Osteoblast (primary cell): ENCODE measurements around the gene KL. TPM values are rescaled to one million over a fixed set of nuclear protein-coding genes. Genes with fewer than 3 reads are reported as not detected.

Experiments used
- DNase-seq: peaks from one replicate; pipeline ENCODE4 v3.0.0; 2011; ENCODE audit warnings: low spot score, mixed read lengths; ENCODE audit not compliant: insufficient read length; ENCODE audit errors: missing footprints
- H2AFZ ChIP-seq: 2 replicates; pipeline ENCODE4 v1.6.0; 2011; ENCODE audit warnings: mild to moderate bottlenecking, low read length
- H3K27ac ChIP-seq: 2 replicates; pipeline ENCODE4 v1.5.1; 2011; ENCODE audit warnings: mild to moderate bottlenecking, low read depth, low read length, moderate library complexity
- H3K27me3 ChIP-seq: 2 replicates; pipeline ENCODE4 v1.6.0; 2012; ENCODE audit warnings: mild to moderate bottlenecking, control low read depth, inconsistent platforms, low read length, moderate library complexity; ENCODE audit not compliant: insufficient read depth
- H3K36me3 ChIP-seq: 2 replicates; pipeline ENCODE4 v1.5.1; 2011; ENCODE audit warnings: mild to moderate bottlenecking, low read length, control low read depth, moderate library complexity; ENCODE audit not compliant: insufficient read depth
- H3K4me1 ChIP-seq: 2 replicates; pipeline ENCODE4 v1.5.1; 2011; ENCODE audit warnings: mild to moderate bottlenecking, low read length, control low read depth, moderate library complexity; ENCODE audit not compliant: insufficient read depth
- H3K4me2 ChIP-seq: 2 replicates; pipeline ENCODE4 v1.6.0; 2011; ENCODE audit warnings: mild to moderate bottlenecking, low read length; ENCODE audit not compliant: insufficient read depth
- H3K4me3 ChIP-seq: fragments of 200-600 bp; sonication (generic); 3 replicates; pipeline ENCODE4 v1.5.1; 2012; ENCODE audit warnings: mild to moderate bottlenecking, low read length, inconsistent platforms; ENCODE audit not compliant: insufficient read depth
- H3K79me2 ChIP-seq: 2 replicates; pipeline ENCODE4 v1.6.0; 2012; ENCODE audit warnings: mild to moderate bottlenecking, low read length, control low read depth, inconsistent platforms; ENCODE audit not compliant: insufficient read depth
- H3K9me3 ChIP-seq: 2 replicates; pipeline ENCODE4 v1.5.1; 2011; ENCODE audit warnings: low read depth, low read length, control low read depth
- H4K20me1 ChIP-seq: 2 replicates; pipeline ENCODE4 v1.6.0; 2012; ENCODE audit warnings: mild to moderate bottlenecking, low read length, control low read depth; ENCODE audit not compliant: insufficient read depth
- total RNA-seq: library from RNA; depleted of rRNA; stranded (reverse); fragments of >200 nt; gene quantifications from 2 replicates; pipeline ENCODE4 v1.2.3, GENCODE V29; 2012
- TF ChIP-seq, protein P1 (sequence below): IDR thresholded peaks from 2 replicates; pipeline ENCODE4 v1.5.1; 2011; ENCODE audit warnings: mild to moderate bottlenecking, low read depth, low read length, moderate library complexity; ENCODE audit errors: extremely low read depth

Gene KL
- total RNA-seq, 1 donor = not detected

DNA sequence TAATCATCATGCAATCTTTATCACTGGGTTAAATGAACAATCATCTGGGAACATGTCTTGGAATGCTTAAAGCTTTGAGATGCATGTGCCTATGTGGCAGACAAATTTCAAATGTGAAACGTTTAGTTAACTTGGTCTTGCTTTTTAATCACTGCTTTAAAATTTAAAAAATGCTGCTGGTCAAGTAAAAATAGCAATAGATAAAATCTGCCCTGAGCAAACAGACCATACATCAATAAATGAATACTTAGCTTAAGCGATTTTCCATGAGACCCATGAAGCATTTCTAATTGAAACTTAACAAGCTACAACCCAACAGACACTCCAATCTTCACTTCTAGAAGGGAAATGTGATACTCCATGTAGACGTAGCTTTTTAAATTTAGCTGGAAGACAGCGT lies 1.9 kb upstream of the KL start:
- H3K4me3 ChIP-seq = no peak overlapping the region

DNA sequence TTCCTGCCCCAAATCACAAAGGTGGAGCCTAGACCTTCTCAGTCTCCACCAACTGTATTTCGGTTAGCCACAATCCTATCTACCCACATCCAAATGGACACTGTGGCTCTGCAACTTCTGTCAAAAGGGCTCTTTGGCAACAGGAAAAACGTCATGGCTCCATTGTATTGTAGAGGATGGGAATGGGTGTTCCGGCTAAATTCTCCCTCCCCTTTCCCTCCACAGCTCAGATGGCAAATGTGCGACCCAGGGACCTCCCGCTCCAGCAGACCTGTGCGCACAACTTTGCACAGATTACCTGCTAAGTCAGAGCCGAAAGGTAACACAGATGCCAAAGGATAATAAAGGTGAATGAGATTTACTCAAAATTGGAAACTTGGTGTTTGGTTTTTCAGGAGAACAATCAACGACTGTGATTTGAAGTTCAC lies 968 bp upstream of the KL start:
- Histone ChIP-seq H3K36me3 (no peaks in the 10 kb centered on the region), H3K9me3 (no peaks in the 10 kb centered on the region), H3K27ac (no peak overlapping the region), H3K4me1 (no peaks in the 10 kb centered on the region), H3K27me3 (peaks cover 71% of the 10 kb centered on the region), H3K4me3 (no peak overlapping the region), H4K20me1 (no peaks in the 10 kb centered on the region), H2AFZ (no peak overlapping the region), H3K79me2 (no peaks in the 10 kb centered on the region), H3K4me2 (no peak overlapping the region)
- no peak for DNase-seq
- TF ChIP-seq, protein P1, sequence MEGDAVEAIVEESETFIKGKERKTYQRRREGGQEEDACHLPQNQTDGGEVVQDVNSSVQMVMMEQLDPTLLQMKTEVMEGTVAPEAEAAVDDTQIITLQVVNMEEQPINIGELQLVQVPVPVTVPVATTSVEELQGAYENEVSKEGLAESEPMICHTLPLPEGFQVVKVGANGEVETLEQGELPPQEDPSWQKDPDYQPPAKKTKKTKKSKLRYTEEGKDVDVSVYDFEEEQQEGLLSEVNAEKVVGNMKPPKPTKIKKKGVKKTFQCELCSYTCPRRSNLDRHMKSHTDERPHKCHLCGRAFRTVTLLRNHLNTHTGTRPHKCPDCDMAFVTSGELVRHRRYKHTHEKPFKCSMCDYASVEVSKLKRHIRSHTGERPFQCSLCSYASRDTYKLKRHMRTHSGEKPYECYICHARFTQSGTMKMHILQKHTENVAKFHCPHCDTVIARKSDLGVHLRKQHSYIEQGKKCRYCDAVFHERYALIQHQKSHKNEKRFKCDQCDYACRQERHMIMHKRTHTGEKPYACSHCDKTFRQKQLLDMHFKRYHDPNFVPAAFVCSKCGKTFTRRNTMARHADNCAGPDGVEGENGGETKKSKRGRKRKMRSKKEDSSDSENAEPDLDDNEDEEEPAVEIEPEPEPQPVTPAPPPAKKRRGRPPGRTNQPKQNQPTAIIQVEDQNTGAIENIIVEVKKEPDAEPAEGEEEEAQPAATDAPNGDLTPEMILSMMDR = no peak

More for the DNA sequence above, 1.9 kb upstream of the KL start:
- no peaks in the 10 kb centered on the region for H3K36me3 ChIP-seq
- H3K27me3 ChIP-seq = peaks cover 63% of the 10 kb centered on the region
- H3K79me2 ChIP-seq = no peaks in the 10 kb centered on the region
- H3K27ac ChIP-seq = no peak overlapping the region
- no peak overlapping the region for H2AFZ ChIP-seq
- H3K9me3 ChIP-seq = no peaks in the 10 kb centered on the region
- TF ChIP-seq, protein P1 = no peak
- no peak overlapping the region for H3K4me2 ChIP-seq
- no peaks in the 10 kb centered on the region for H3K4me1 ChIP-seq
- peak; percentile 58 for DNase-seq
- no peaks in the 10 kb centered on the region for H4K20me1 ChIP-seq

DNA sequence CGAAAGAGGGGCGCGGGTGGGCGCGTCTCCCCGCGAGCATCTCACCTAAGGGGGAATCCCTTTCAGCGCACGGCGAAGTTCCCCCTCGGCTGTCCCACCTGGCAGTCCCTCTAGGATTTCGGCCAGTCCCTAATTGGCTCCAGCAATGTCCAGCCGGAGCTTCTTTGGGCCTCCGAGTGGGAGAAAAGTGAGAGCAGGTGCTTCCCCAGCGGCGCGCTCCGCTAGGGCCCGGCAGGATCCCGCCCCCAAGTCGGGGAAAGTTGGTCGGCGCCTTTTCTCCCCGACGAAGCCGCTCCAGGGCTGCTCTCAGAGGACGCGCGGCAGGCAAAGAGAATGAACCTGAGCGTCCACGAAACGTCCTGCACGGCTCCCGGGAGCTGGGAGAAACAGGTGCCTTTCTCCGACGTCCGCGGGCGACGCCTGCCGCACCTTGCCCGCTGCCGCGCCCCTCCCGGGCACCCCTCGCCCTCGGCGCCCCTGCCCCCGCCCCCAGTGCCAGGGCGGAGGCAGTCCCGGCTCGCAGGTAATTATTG lies 366 bp upstream of the KL start:
- H3K79me2 ChIP-seq = no peaks in the 10 kb centered on the region
- DNase-seq = no peak
- TF ChIP-seq, protein P1 = no peak
- H3K27me3 ChIP-seq = peaks cover 72% of the 10 kb centered on the region
- no peaks in the 10 kb centered on the region for H3K36me3 ChIP-seq
- no peak overlapping the region for H2AFZ ChIP-seq
- H4K20me1 ChIP-seq = no peaks in the 10 kb centered on the region
- no peaks in the 10 kb centered on the region for H3K9me3 ChIP-seq
- no peak overlapping the region for H3K4me2 ChIP-seq
- H3K27ac ChIP-seq = no peak overlapping the region
- H3K4me3 ChIP-seq = no peak overlapping the region
- H3K4me1 ChIP-seq = no peaks in the 10 kb centered on the region

DNA sequence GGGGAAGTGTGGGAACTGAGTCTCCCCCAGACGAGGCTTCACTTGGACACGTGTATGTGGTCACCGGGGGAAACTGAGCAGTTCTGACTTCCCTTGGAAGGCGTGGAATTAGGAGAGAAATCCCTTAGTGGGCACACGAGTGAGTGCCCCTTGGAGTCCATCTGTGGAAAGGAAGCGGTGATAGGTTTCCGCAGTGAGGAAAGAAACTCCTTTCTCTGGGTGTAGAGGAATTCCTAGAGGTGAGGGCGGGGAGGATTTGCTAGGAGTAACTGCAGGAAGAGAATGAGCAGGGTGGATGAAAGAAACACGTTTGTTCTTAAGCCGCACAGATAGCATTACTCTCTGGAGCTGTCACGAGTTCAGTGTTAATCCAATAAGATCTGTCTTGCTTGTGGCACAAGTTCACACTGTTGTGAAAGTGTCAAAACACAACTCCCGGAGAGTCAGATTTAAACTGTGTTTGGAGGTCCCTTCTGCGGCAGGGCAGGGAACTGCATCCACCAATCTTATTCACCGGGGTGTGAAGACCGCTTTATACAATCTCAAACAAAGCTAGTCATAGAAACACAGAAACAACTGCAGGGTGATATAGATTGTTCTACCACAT lies 1.2 kb downstream of the KL start:
- H3K79me2 ChIP-seq = no peaks in the 10 kb centered on the region
- no peak overlapping the region for H2AFZ ChIP-seq
- peaks cover 81% of the 10 kb centered on the region for H3K27me3 ChIP-seq
- H3K4me2 ChIP-seq = no peak overlapping the region
- no peaks in the 10 kb centered on the region for H3K9me3 ChIP-seq
- DNase-seq = peak; percentile 74
- H3K27ac ChIP-seq = no peak overlapping the region
- TF ChIP-seq, protein P1 = no peak
- no peaks in the 10 kb centered on the region for H4K20me1 ChIP-seq
- H3K4me3 ChIP-seq = no peak overlapping the region
- no peaks in the 10 kb centered on the region for H3K36me3 ChIP-seq
- no peaks in the 10 kb centered on the region for H3K4me1 ChIP-seq
